ENCODE data around the gene NISCH. TPM values are rescaled to one million over a fixed set of nuclear protein-coding genes. Genes with fewer than 3 reads are reported as not detected.

The NISCH gene
- total RNA-seq, 1 experiment from 2014 or later: 104 TPM

- H3K79me1 ChIP-seq (ENCODE audit: insufficient read depth, low read depth, low read length, poor library complexity, severe bottlenecking): no peaks in the 10 kb centered on the region
- H3K9me3 ChIP-seq (ENCODE audit: control insufficient read depth, low read depth, low read length): no peaks in the 10 kb centered on the region
- peak; percentile 82 for TF ChIP-seq CTCF (conservative IDR thresholded peaks at IDR 0.05)
- H3K56ac ChIP-seq (ENCODE audit: insufficient read length, low read depth, low read length): no peak overlapping the region
- H3K23me2 ChIP-seq (ENCODE audit: insufficient read length, low read depth, low read length, poor library complexity, severe bottlenecking): no peaks in the 10 kb centered on the region
- H3K79me2 ChIP-seq (ENCODE audit: insufficient read depth, low read length): no peaks in the 10 kb centered on the region
- H3K4me1 ChIP-seq (ENCODE audit: insufficient read depth, low read length): 0 out of 2 replicates have a peak, but pooled peaks cover under 1% of the 10 kb centered on the region
- no peak overlapping the region for H3K27ac ChIP-seq (ENCODE audit: insufficient read length, low read depth, low read length)
- H4K5ac ChIP-seq (ENCODE audit: insufficient read length, low read depth, low read length): no peak overlapping the region
- H3K9ac ChIP-seq (ENCODE audit: extremely low read depth, insufficient read length, low read length): no peak overlapping the region
- no peaks in the 10 kb centered on the region for H3K27me3 ChIP-seq (ENCODE audit: insufficient read depth, low read length)
- H3K4me3 Mint-ChIP-seq: no peak overlapping the region
- H3K14ac ChIP-seq (ENCODE audit: insufficient read depth, low read length): no peak overlapping the region
- no peaks in the 10 kb centered on the region for H3K36me3 Mint-ChIP-seq (ENCODE audit: insufficient read depth in 1 of 3, low read depth in 3 of 3)
- no peak overlapping the region for H2AK5ac ChIP-seq (ENCODE audit: insufficient read length, low read length)
- no peak overlapping the region for H3K27ac Mint-ChIP-seq
- no peaks in the 10 kb centered on the region for H3K9me3 Mint-ChIP-seq
- H3K18ac ChIP-seq (ENCODE audit: insufficient read length, low read depth, low read length): no peak overlapping the region
- H2BK5ac ChIP-seq (ENCODE audit: insufficient read length, low read length): no peak overlapping the region
- H2BK12ac ChIP-seq (ENCODE audit: insufficient read length, low read depth, low read length): no peak overlapping the region
- DNase-seq: peak; percentile 42
- WGBS (ENCODE audit: extremely low coverage, insufficient read length, low lambda C conversion rate): no CpG with 5 or more reads among the region's 7 CpGs
- H2BK120ac ChIP-seq (ENCODE audit: low read depth, low read length, poor library complexity, severe bottlenecking): no peak overlapping the region
- H3K4me2 ChIP-seq (ENCODE audit: insufficient read depth, insufficient read length, low read length): no peak overlapping the region
- H3K4me1 Mint-ChIP-seq: peaks cover 5 to 19% of the 10 kb centered on the region in 2 experiments
- no peak overlapping the region for H2BK20ac ChIP-seq (ENCODE audit: low read depth, low read length, poor library complexity, severe bottlenecking)
- H2AFZ ChIP-seq (ENCODE audit: low read length): no peak overlapping the region
- no peak overlapping the region for H4K8ac ChIP-seq (replicated peaks; ENCODE audit: insufficient read length, low read depth, low read length)
- H4K20me1 ChIP-seq (ENCODE audit: control insufficient read depth, insufficient read depth, insufficient read length): no peaks in the 10 kb centered on the region
- H3K27me3 Mint-ChIP-seq (ENCODE audit: low read depth): peaks cover 2% of the 10 kb centered on the region; the same call in 1 of the 2 replicates
- H2BK15ac ChIP-seq (ENCODE audit: low read depth, low read length): no peak overlapping the region
- H3K4ac ChIP-seq (ENCODE audit: low read depth, low read length): no peak overlapping the region
- H4K91ac ChIP-seq (ENCODE audit: insufficient read length, low read depth, low read length): no peak overlapping the region
- H3T11ph ChIP-seq (ENCODE audit: low read length): no peak overlapping the region
- no peak overlapping the region for H3K23ac ChIP-seq (ENCODE audit: insufficient read length, low read depth, low read length)
Measured at GRCh38 chr3:52428151-52429005, 27.0 kb upstream of the NISCH start.

All from H9 (cell line).